Neural cell (in vitro differentiated cells): ENCODE results near the gene EPHB4.

Source experiments
- CTCF ChIP-seq: fragments of 450-650 bp; IDR thresholded peaks from 2 replicates; pipeline ENCODE4 v1.5.1; 2014; ENCODE audit warnings: antibody characterized with exemption, mild to moderate bottlenecking, moderate library complexity; ENCODE audit not compliant: poor library complexity, severe bottlenecking
- RAD21 ChIP-seq: fragments of 450-650 bp; conservative IDR thresholded peaks from 2 replicates; pipeline ENCODE4 v1.6.1; 2014; ENCODE audit warnings: antibody characterized with exemption, mild to moderate bottlenecking, moderate library complexity

GRCh38 chr7:100855515-100855914, 28.2 kb upstream of the EPHB4 start:
- TF ChIP-seq CTCF (no peak), RAD21 (no peak)
